Stimulated activated CD4-positive, alpha-beta T cell treated with anti-CD3 and anti-CD28 coated beads, Interleukin-12 subunit alpha, Interleukin-12 subunit beta, amount 100 ng/mL, for 48 hours (primary cell): Measurements from ENCODE around the gene OR52W1.
A peak's percentile ranks its signal among the peaks of the same experiment; 100 is the strongest.
"Not testable (repeated sequence)": the region's sequence is repeated elsewhere in the genome, so short reads cannot be mapped to it uniquely, and the experiment has no call there.

Experiments used
- DNase-seq, 3 donors: peaks; one replicate each; pipeline ENCODE4 v3.0.0-alpha.2; 2020; ENCODE audit warnings: low read depth in 2 of 3, low spot score in 1 of 3

The OR52W1 gene

DNA sequence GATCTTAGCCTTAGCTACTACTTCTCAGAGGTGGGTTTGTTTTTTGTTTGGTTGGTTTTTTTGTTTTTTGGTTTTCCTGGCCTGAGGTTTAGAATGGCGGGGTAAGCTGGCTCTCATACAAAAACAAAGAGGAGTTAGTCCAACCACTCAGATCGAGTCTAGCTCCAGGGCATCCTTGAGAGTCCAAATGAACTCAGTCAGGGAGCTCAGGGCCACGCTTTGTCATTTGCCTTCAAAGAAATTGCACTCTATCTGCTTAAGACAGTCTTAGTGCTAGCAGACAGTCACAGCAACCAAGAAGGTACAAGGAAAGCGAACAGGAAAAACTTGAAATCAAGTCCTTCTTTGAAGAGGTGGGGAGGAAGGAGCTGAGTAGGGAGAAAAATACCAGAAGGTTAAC, 17.5 kb downstream of the OR52W1 start:
- no peak for DNase-seq

DNA sequence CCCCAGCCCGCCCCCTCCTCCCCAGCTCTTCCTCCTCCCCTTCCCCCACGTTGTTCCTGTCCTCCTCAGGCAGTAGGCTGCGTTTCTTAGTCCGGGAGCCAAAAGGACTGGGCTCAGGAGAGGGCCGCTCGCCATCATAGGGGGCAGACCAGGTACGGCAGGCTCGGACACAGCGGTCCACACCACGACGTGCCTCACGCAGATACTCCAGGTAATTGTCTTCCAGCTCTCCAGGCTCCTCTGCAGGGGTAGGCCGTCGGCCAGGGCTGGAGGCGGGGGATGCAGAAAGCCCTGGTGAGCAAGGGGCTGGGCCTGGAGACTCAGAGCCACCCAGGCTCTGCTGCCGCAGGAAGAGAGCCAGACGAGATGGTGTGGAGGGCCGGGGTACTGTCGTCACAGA, 18.7 kb downstream of the OR52W1 start:
- DNase-seq: no peak

DNA sequence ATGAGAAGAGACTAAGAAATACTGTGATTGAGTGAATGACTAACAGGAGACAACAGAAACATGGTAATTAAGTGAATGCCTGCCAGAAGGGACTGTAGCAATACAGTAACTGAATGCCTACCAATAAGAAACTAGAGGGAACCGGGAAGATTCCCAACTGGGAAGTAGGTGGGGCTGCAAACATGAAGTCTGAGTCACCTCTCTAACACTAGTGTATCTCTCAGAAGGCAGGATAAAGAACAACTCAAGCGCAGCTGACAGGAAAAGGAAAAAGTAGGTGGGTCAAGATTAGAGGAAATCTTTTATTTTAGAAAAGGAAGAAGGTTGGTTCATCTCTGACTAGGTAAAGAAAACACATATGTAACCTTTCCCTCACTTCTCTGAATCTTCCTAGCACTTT, 20.3 kb downstream of the OR52W1 start:
- DNase-seq: no peak

DNA sequence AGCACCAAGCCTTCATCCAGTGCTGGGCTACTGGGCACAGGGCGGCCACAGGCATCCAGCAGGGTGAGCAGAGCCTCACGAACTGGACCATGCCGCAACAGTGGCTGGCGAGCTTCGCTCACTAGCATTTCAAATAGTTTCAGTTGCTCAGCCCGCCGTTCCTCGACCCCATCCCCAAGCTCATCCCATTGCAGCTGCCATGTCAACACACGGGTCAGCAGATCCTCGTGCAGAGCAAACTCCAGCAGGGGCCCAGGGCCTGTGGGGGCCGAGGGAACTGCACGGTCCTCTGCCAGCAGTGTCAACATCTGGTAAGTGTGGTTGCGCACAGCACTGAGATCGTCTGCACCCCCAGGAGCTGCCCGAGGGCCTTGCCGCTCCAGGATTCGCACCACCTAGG, 24.8 kb downstream of the OR52W1 start:
- DNase-seq: no peak

DNA sequence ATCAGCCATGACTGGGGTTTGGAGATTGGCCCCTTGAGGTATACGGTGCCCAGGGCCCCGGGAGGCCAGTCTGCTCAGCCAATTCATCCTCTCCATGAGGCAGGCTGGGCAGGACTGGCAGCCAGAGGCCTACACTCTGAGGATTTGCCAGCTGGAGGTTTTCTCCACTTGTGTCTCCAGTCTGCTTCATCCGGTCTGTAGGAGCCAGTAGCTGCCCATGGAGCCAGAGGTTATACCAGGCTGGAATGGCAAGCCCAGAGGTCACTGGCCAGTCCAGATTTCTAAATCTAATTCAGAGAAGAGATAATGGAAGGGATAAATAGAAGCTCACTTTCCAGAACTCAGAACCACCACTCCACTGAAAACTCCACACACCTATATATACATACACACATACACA, 25.4 kb downstream of the OR52W1 start:
- no peak for DNase-seq

DNA sequence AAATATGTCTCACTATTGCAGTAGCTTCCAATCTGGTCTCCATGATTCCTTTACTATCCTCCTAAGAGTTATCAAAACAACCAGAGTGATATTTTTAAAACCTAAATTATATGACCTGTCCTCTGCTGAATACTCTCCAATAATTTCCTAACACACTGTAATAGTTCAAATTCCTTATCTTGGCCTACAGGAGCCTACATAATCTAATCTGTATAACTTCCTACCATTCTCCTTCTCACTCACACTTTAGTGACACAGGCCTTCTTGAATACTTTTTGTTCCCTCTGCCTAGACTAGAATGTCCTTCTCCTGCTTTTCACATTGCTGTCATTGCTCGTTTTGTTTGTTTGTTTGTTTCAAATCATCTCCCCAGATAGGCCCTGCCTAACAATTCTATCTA, 26.0 kb downstream of the OR52W1 start:
- no peak for DNase-seq

DNA sequence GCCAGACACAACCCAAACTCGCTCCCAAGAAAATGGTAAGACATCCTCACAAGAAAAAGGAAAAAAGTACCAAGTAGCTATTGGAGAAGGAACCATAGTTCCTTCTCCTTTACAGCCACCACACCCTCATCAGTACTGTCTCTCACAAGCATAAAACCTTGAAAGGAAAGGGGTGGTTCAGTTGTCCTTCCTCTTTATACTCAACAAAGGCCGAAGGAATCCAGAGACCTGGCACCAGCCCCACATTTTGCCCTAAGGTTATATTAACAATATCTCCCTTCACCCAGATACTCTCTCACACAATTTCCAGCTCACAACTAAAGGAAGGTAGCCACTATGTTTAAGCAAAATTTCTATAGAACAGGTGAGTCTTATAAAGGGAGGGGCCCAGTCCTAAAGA, 26.9 kb downstream of the OR52W1 start:
- no peak for DNase-seq

DNA sequence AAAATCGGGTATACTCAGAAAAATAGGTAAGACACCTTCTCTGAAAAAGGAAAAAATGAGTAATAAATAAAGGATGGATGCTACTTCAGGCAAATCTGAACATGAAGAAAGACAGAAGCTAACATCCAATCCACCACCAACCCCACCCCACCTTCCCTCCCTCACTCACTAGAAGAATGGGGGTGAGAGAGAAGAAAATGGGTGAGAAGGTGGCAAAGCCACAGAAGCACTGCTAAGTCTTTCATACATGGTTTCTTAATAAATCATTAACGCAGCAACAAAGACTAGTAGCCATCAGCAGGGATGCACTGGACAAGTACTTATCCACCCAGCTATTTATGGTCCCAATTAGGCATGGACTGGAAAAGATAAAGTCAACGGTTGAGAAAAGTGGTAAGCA, 29.5 kb downstream of the OR52W1 start:
- no peak for DNase-seq

DNA sequence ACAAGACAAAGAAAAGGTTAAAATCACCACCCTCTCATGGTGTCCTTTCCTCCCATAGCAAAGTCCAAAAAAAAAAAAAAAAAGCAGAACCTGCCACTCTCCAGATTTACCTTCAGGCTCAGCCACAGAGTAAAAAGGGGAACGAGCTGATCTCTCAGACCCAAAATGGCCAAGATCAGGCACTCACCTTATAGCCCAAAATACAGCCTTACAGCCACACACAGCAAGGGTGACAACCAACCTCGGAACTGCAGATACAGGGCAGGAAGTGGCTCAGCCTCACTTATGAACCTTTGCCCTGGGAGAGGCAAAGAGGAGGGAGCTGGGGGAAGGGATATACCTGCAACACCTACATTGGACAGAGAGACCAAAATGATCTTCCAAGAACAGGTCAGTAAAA, 30.9 kb downstream of the OR52W1 start:
- DNase-seq: no peak

DNA sequence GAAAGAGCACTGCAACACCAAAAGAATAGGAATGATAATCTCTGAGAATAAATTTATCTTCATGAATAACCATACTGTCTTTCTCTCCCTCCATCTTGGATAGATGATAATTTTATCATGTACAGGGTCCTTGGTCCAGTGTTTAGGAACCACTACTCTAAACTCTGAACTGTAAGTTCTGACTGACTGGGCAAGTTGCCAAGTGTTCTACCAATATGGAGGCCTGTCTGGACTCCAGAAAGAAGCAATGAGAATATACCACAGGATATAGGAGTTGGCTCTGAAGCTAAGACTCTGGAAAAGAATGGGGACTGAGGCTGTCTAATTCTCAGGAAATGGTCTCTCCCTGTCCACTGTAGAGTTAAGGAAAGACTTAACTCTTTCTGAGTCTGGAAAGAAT, 33.9 kb downstream of the OR52W1 start:
- no peak for DNase-seq

DNA sequence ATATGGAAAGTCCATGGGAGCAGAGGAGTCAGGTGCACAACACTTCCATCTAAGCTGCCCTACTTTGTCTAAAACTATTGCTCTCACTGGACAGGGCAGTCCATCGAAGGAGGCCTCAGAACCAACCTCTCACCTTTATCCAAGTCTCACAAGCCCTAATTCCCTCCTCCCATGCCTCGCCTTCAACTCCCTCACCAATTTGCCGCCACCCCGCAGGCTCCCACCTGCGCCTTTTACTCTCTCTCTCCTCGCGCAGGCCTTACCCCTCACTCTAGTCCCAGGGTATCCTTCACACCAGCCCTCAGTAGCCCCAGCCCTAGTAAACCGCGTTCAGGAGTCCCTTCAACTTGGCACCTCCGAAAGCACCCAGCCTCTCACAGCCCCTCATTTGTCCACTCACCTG, 35.0 kb downstream of the OR52W1 start:
- DNase-seq: no peak

DNA sequence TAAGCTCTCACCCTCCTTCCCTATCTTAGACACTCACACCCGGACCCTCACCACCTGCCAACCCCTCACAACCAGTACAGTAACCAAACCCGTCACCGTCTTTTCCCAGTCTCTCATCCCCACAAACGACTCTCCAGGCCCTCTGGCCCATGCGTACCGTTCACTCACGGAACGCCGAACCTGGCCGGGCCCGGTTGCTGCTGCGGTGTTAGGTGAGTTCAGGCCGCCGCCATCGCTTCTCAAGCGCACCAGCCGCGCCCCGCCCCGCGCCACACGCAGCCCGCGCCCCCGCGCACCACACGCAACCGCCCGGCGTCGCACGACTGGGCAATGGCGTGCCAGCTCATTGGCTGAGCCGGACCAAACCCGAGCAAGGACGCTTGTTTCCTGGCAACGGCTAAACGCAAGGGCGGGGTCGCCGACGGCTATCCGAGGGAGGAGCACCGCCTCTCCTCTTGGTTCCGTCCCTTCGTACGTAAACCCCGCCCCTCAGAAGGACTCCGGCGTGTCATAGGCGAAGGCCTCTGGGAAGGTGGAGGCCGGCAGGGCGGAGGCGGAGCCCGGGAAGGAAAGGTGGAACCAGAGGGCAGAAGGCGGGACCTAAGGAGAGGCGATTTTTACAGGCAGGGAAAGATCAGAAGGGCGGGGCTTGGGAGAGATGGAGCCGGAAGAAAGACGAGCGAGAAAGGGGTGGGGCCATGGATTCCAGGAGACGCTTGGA, 35.5 kb downstream of the OR52W1 start, which contains the start of gene FHIP1B:
FHIP1B (minus strand) TSS at position 250 of the 721 bp plus-strand sequence. CDS start 10,120 bp downstream, outside the sequence.
- peak; percentile 98 to 100 (median 100) for DNase-seq

DNA sequence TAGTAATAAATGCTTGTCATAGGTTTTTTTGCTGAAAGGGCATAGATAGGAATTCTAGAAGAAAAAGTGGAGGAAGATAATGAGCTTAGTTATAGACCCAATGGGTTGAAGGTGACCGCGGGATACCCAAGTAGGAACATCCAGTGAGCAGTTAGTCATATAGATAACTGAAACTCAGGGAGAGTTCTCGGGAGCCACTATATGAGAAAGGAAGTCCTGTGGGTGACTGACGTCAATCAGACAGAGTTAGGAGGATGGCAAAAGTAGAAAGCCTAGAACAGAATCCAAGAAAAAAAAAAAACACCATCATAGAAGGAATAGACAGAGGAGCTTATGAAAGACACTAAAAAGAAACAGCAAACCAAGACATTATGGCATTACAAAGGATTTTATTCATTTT, 38.2 kb downstream of the OR52W1 start:
- DNase-seq: no peak

DNA sequence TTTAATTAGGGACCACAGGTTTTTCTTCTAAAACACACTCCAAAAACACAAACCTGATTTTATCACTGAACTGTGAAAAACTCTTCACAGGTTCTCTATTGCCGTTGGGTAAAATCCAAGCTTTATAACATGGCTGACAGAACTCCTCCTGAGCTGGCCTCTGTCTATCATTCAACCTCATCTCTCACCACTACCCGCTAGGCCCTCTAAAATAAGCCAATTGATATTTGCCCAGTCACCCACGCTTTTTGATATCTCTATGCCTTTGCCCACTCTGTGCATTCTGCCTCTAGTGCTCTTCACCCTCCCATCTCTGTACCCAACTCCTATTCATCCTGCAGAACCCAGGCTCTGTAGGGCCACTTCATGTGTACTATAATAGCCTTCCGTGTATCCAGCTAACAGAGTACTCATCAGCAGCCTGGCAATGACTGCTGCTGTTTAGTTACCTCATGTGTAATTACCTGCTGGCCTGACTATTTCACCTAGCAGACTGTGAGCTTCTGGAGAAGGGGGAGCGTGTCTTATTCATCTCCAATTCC, 38.8 kb downstream of the OR52W1 start:
- DNase-seq: no peak

DNA sequence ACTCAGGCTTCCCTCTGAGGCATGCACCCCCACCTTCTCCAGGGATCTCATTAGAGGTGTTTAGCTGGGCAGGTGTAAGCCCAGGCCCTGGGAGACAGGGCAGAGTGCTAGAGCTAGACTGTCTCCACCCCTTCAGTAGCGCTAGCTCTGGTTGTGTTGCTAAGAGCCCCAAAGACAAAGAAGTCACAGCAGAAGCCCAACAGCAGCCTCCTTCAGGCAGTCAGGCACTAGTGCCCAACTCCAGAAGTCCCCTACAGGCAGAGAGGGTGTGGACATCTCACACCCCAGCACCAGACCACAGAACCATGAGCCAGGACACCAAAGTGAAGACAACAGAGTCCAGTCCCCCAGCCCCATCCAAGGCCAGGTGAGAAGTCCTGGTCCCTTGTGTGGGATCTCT, 39.9 kb downstream of the OR52W1 start, which contains the start of gene CNGA4:
CNGA4 (plus strand) TSS at position 188 of the 400 bp plus-strand sequence; CDS start at position 306, 118 bp downstream.
- no peak for DNase-seq

DNA sequence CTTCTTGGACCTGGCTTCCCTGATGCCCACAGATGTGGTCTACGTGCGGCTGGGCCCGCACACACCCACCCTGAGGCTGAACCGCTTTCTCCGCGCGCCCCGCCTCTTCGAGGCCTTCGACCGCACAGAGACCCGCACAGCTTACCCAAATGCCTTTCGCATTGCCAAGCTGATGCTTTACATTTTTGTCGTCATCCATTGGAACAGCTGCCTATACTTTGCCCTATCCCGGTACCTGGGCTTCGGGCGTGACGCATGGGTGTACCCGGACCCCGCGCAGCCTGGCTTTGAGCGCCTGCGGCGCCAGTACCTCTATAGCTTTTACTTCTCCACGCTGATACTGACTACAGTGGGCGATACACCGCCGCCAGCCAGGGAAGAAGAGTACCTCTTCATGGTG, 41.1 kb downstream of the OR52W1 start:
- DNase-seq: no peak

DNA sequence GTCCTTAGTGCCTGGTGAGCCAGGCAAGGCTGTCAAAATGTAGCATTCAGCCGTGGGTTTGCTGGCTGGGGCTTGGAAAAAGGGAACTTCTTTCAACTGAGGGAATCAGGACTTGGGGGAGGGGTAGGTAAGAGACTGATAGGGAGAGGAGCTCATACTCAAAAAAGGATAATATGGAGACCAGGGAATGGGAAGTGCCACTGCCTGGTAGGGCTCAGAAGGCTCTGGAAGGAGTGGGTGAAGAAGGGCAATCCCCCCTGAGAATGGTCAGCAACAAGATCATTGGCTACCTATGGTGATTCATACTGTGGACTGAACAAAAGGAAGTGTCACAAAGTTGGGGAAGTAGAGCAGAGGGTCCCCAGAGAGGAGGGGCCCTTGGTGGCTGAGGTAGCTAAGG, 41.8 kb downstream of the OR52W1 start:
- DNase-seq: no peak

DNA sequence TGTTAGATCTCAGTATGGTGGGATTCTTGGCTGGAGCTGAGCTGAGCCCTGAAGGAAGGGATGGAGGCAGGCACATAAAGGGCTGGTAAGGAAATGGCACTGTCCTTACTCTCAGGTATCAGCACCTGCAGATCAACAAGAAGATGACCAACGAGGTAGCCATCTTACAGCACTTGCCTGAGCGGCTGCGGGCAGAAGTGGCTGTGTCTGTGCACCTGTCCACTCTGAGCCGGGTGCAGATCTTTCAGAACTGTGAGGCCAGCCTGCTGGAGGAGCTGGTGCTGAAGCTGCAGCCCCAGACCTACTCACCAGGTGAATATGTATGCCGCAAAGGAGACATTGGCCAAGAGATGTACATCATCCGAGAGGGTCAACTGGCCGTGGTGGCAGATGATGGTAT, 42.3 kb downstream of the OR52W1 start:
- no peak for DNase-seq

DNA sequence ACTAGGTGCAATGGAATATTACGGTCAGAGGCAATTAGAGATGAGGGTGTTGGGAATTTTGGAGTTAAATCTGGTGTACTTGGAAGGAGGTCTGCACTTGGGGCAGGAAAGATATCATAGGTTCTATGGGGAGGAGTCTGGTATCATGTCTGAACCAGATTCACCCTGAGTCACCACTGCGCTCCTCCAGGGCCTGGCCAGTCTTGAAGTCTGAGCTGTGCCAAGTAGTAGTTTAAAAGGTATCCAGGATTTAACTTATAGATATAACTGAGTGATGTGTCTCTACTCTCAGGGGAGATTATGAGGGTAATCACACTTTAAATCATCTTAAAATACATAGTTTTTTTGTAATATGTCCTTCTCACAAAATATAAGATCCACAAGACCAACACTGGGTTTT, 46.5 kb downstream of the OR52W1 start:
- DNase-seq: no peak

DNA sequence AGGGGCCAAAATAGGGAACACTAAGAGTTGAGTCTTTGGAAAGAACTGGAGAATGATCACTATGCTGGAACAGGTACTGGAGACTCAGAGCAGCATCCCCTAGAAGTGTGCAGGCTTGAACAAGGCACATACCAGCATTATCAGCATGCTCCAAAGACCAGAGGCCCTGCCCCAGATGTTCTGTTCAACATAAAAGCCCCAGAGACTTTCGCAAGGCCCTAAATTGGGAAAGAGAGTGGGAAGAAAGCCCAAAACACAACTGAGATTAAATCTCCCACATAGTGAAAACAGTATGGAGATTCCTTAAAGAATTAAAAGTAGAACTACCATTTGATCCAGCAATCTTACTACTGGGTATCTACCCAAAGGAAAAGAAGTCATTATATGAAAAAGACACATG, 49.2 kb downstream of the OR52W1 start:
- DNase-seq: no peak

DNA sequence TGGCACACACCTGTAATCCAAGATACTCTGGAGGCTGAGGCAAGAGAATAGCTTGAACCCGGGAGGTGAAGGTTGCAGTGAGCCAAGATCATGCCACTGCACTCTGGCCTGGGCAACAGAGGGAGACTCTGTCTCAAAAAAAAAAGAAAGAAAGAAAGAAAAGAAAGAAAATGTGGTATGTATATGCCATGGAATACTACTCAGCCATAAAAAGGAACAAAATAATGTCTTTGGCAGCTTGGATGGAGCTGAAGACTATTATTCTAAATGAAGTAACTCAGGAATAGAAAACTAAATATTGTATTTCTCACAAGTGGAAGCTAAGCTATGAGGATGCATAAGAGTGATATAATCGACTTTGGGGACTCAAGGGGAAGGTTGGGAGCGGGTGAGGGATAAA, 49.9 kb downstream of the OR52W1 start:
- DNase-seq: not testable (repeated sequence)
